Transverse colon (tissue), 4 donors: ENCODE data around the gene PSMG1. TPM values are rescaled to one million over a fixed set of nuclear protein-coding genes. Genes with fewer than 3 reads are reported as not detected.
A peak's percentile ranks its signal among the peaks of the same experiment; 100 is the strongest.

ENCODE experiments used
- DNase-seq: peaks from one replicate; pipeline ENCODE4 v3.0.0-alpha.2; 2019
- H3K27ac ChIP-seq, 4 donors: fragments of 200-600 bp; sonication (generic); 2 replicates each; pipeline ENCODE4 v1.5.1; 2016 to 2018; ENCODE audit warnings: inconsistent platforms in 4 of 4
- H3K27me3 ChIP-seq: fragments of 200-600 bp; sonication (generic); 2 replicates; pipeline ENCODE4 v1.5.1; 2017; ENCODE audit warnings: inconsistent platforms
- H3K36me3 ChIP-seq, 4 donors: fragments of 200-600 bp; sonication (generic); 2 replicates each; pipeline ENCODE4 v1.5.1; 2017 to 2019; ENCODE audit warnings: inconsistent platforms in 4 of 4
- H3K4me1 ChIP-seq, 4 donors: fragments of 200-600 bp; sonication (generic); 2 replicates each; pipeline ENCODE4 v1.5.1; 2017 to 2020; ENCODE audit warnings: inconsistent platforms in 4 of 4
- H3K4me3 ChIP-seq, 4 donors: fragments of 200-600 bp; sonication (generic); 1 replicate in 1 of 4; 2 replicates in 3 of 4; pipeline versions ENCODE4 v1.5.1 to v1.6.1; 2017 to 2019; ENCODE audit warnings: inconsistent platforms in 4 of 4
- H3K9me3 ChIP-seq, 2 donors: fragments of 200-600 bp; sonication (generic); 2 replicates each; pipeline ENCODE4 v1.5.1; 2017 to 2019; ENCODE audit warnings: inconsistent platforms in 2 of 2
- CTCF ChIP-seq, 5 experiments: fragments of 200-600 bp in 3 of 5; fragments of 450-650 bp in 2 of 5; sonication (generic) in 3 of 5; IDR thresholded peaks; 1 replicate in 2 of 5; 2 replicates in 3 of 5; pipeline ENCODE4 v1.5.1; 2016 to 2017; ENCODE audit warnings: antibody characterized with exemption in 5 of 5, inconsistent platforms in 3 of 5, mild to moderate bottlenecking in 2 of 5, moderate library complexity in 1 of 5
- POLR2A ChIP-seq: fragments of 450-650 bp; IDR thresholded peaks from one replicate; pipeline ENCODE4 v1.6.1; 2016; ENCODE audit warnings: antibody characterized with exemption, mild to moderate bottlenecking, moderate library complexity
- whole genome bisulfite sequencing, 2 donors: methylation state at CpG; one replicate each; pipeline ENCODE4 v1.1.5; 2018; ENCODE audit warnings: low coverage in 1 of 2; 5-methylcytosine and 5-hydroxymethylcytosine counted together
- in situ Hi-C, 4 donors: fragments of 200-750 bp; cut with MboI; loops; one replicate each; pipeline versions ENCODE4 v1.15.0 to v1.15.1; 2017; ENCODE audit warnings: low sequenced_read_pairs in 3 of 4, low pct_ligation_motif_present in 1 of 4, low pct_unique_long_range_greater_than_20kb in 1 of 4
- intact Hi-C: fragments of 100-400 bp; cut with DNase I; formaldehyde crosslinking; loops from one replicate; pipeline ENCODE4 v1.15.1; 2023; ENCODE audit warnings: low total_unique reads
- total RNA-seq, 4 donors: library from RNA; depleted of rRNA; stranded (reverse); fragments of >200 nt; gene quantifications; one replicate each; pipeline ENCODE4 v1.1.0, GENCODE V29; 2016

The PSMG1 gene
- total RNA-seq, 4 donors from 2014 or later: 7.4 to 28.1 (median 20.2) TPM

- H3K27me3 ChIP-seq: no peaks in the 10 kb centered on the region
- peaks cover 0 to 14% (median 2%) of the 10 kb centered on the region in 4 donors for H3K4me1 ChIP-seq
- peak; percentile 51 for DNase-seq
- H3K36me3 ChIP-seq: no peaks in the 10 kb centered on the region
- intact Hi-C loops: no loop called here
- peaks cover 0 to 7% of the 10 kb centered on the region in 2 donors for H3K9me3 ChIP-seq
- WGBS, 2 donors: 13% methylated on average over 7 of the region's 7 CpGs; no CpG with 5 or more reads in 1 of the 2 donors
- H3K27ac ChIP-seq: peak overlapping the region; percentile 32 to 57 (median 54)
- in situ Hi-C loops: loop anchor here in 2 of 4 donors (5.0 to 25.0 kb wide), 2 partner anchors 394 to 614 kb away; no protein-coding TSS in a partner anchor
- TF ChIP-seq CTCF (IDR thresholded peaks at IDR 0.05) (peak; percentile 56 to 76 (median 60)), POLR2A (no peak)
- no peak overlapping the region for H3K4me3 ChIP-seq
Measured at GRCh38 chr21:39125752-39126485, 57.3 kb downstream of the PSMG1 start.

Other genes starting within 250 kb of the PSMG1 start
- 100 to 1,000 TPM in 2 of 4 donors, 10 to 100 TPM in 2; 63.8 to 281 (median 103) TPM for gene BRWD1, start 130.2 kb upstream of the PSMG1 start, total RNA-seq
- gene HMGN1, start 165.6 kb upstream of the PSMG1 start, total RNA-seq: 100 to 1,000 TPM in 2 of 4 donors, 10 to 100 TPM in 2; 51.1 to 277 (median 99.7) TPM